Measurements from ENCODE around the gene NEK2.
"Not testable (repeated sequence)": the region's sequence is repeated elsewhere in the genome, so short reads cannot be mapped to it uniquely, and the experiment has no call there.

The NEK2 gene

GRCh38 chr1:211648336-211648735 is 27.1 kb downstream of the NEK2 start:
- H3K4me3 ChIP-seq (ENCODE audit: low read depth, low read length), result no peak overlapping the region
- TF ChIP-seq CTCF (IDR thresholded peaks at IDR 0.05; ENCODE audit: borderline replicate concordance, insufficient read depth, low read depth, low read length), result no peak

GRCh38 chr1:211647711-211648121 is 27.7 kb downstream of the NEK2 start:
- no peak for TF ChIP-seq CTCF (IDR thresholded peaks at IDR 0.05; ENCODE audit: borderline replicate concordance, insufficient read depth, low read depth, low read length)
- no peak overlapping the region for H3K4me3 ChIP-seq (ENCODE audit: low read depth, low read length)

- no peak for TF ChIP-seq CTCF (IDR thresholded peaks at IDR 0.05; ENCODE audit: borderline replicate concordance, insufficient read depth, low read depth, low read length)
- H3K4me3 ChIP-seq (ENCODE audit: low read depth, low read length), result no peak overlapping the region
Measured at GRCh38 chr1:211646566-211646965, 28.9 kb downstream of the NEK2 start.

- H3K4me3 ChIP-seq (ENCODE audit: low read depth, low read length), result not testable (repeated sequence)
Measured at GRCh38 chr1:211645601-211646000, 29.8 kb downstream of the NEK2 start.

GRCh38 chr1:211644653-211645052 is 30.8 kb downstream of the NEK2 start:
- TF ChIP-seq CTCF (IDR thresholded peaks at IDR 0.05; ENCODE audit: borderline replicate concordance, insufficient read depth, low read depth, low read length), result no peak
- no peak overlapping the region for H3K4me3 ChIP-seq (ENCODE audit: low read depth, low read length)

GRCh38 chr1:211643324-211644212 is 31.9 kb downstream of the NEK2 start:
- no peak for TF ChIP-seq CTCF (IDR thresholded peaks at IDR 0.05; ENCODE audit: borderline replicate concordance, insufficient read depth, low read depth, low read length)
- no peak overlapping the region for H3K4me3 ChIP-seq (ENCODE audit: low read depth, low read length)

GRCh38 chr1:211642870-211643269 is 32.6 kb downstream of the NEK2 start:
- no peak for TF ChIP-seq CTCF (IDR thresholded peaks at IDR 0.05; ENCODE audit: borderline replicate concordance, insufficient read depth, low read depth, low read length)
- H3K4me3 ChIP-seq (ENCODE audit: low read depth, low read length), result no peak overlapping the region

Measured in GM12875 (cell line).